GM12878 (cell line): ENCODE measurements around the gene PCSK2.

Experiments
- ATF3 ChIP-seq: IDR thresholded peaks from 2 replicates; pipeline ENCODE4 v1.6.1; 2011; ENCODE audit warnings: low read depth, mild to moderate bottlenecking, low read length, moderate library complexity, borderline replicate concordance; ENCODE audit errors: extremely low read depth
- CTCF ChIP-seq, 3 experiments: IDR thresholded peaks in 2 of 3; conservative IDR thresholded peaks in 1 of 3; 2 replicates each; pipeline ENCODE4 v1.5.1; 2011; ENCODE audit warnings: low read depth in 3 of 3, low read length in 3 of 3, mild to moderate bottlenecking in 3 of 3, control low read depth in 2 of 3, moderate library complexity in 2 of 3, inconsistent platforms in 1 of 3, mixed read lengths in 1 of 3; ENCODE audit not compliant: control insufficient read depth in 2 of 3, insufficient read depth in 1 of 3; ENCODE audit errors: extremely low read depth in 1 of 3
- FOXK2 ChIP-seq: fragments of 450-650 bp; IDR thresholded peaks from 2 replicates; pipeline ENCODE4 v1.6.1; 2017; ENCODE audit warnings: mild to moderate bottlenecking, moderate library complexity
- HDAC2 ChIP-seq: fragments of 200-600 bp; sonication (generic); IDR thresholded peaks from 2 replicates; pipeline ENCODE4 v1.6.1; 2017
- NR2C1 ChIP-seq: fragments of 450-650 bp; IDR thresholded peaks from 2 replicates; pipeline ENCODE4 v1.6.1; 2017; ENCODE audit warnings: antibody characterized with exemption, mild to moderate bottlenecking, moderate library complexity
- NR2C2 ChIP-seq: IDR thresholded peaks from 2 replicates; pipeline ENCODE4 v1.6.1; 2011; ENCODE audit warnings: borderline replicate concordance, low read depth; ENCODE audit not compliant: control insufficient read depth, insufficient read length
- POLR2AphosphoS5 ChIP-seq: IDR thresholded peaks from 2 replicates; pipeline ENCODE4 v1.6.1; 2011; ENCODE audit warnings: mild to moderate bottlenecking, low read length, inconsistent platforms
- USF1 ChIP-seq: IDR thresholded peaks from 2 replicates; pipeline ENCODE4 v1.6.1; 2011; ENCODE audit warnings: borderline replicate concordance, low read depth, mild to moderate bottlenecking, moderate library complexity, mixed read lengths, low read length; ENCODE audit not compliant: insufficient read depth; ENCODE audit errors: extremely low read length
- YY1 ChIP-seq: IDR thresholded peaks from 2 replicates; pipeline ENCODE4 v1.6.1; 2011; ENCODE audit warnings: low read depth, mild to moderate bottlenecking, low read length
- ZNF274 ChIP-seq: IDR thresholded peaks from one replicate; pipeline ENCODE4 v1.8.0; 2011; ENCODE audit not compliant: insufficient read length, insufficient read depth
- ZNF592 ChIP-seq: fragments of 450-650 bp; IDR thresholded peaks from 2 replicates; pipeline ENCODE4 v1.6.1; 2017; ENCODE audit warnings: mild to moderate bottlenecking, moderate library complexity

GRCh38 chr20:17287503-17287902, 60.7 kb downstream of the PCSK2 start:
- TF ChIP-seq FOXK2, result no peak
- no peak for TF ChIP-seq ZNF274
- TF ChIP-seq CTCF (IDR thresholded peaks at IDR 0.05 in 2 of 3, conservative IDR thresholded peaks at IDR 0.05 in 1 of 3; ENCODE audit: control insufficient read depth in 2 of 3, extremely low read depth in 1 of 3, insufficient read depth in 1 of 3, low read depth in 3 of 3, low read length in 3 of 3), result peak in 2 of 3 experiments; percentile 24 to 36; a peak in 2 of 6 replicates
- no peak for TF ChIP-seq ATF3
- TF ChIP-seq ZNF592, result no peak
- TF ChIP-seq POLR2AphosphoS5, result no peak
- no peak for TF ChIP-seq NR2C1
- TF ChIP-seq USF1, result no peak
- no peak for TF ChIP-seq YY1
- TF ChIP-seq HDAC2, result no peak
- TF ChIP-seq NR2C2, result no peak
